Spleen (tissue), 11 donors: ENCODE measurements around the gene KCNJ2. TPM values are rescaled to one million over a fixed set of nuclear protein-coding genes. Genes with fewer than 3 reads are reported as not detected.

Experiments used
- DNase-seq: peaks from one replicate; pipeline ENCODE4 v3.0.0-alpha.2; 2020
- H3K27ac ChIP-seq, 8 donors: fragments of 200-600 bp; sonication (generic) in 7 of 8; 1 replicate in 4 of 8; 2 replicates in 4 of 8; pipeline versions ENCODE4 v1.5.0 to v1.8.0; 2016 to 2021; ENCODE audit warnings: inconsistent platforms in 4 of 8, mild to moderate bottlenecking in 4 of 8, moderate library complexity in 1 of 8
- H3K27me3 ChIP-seq, 7 donors: fragments of 200-600 bp; sonication (generic) in 6 of 7; replicated peaks in 1 of 7; 1 replicate in 4 of 7; 2 replicates in 3 of 7; pipeline versions ENCODE4 v1.5.0 to v1.8.0; 2016 to 2021; ENCODE audit warnings: inconsistent platforms in 3 of 7, mild to moderate bottlenecking in 1 of 7
- H3K36me3 ChIP-seq, 6 donors: fragments of 200-600 bp; sonication (generic) in 5 of 6; 1 replicate in 4 of 6; 2 replicates in 2 of 6; pipeline versions ENCODE4 v1.5.0 to v1.8.0; 2016 to 2021; ENCODE audit warnings: inconsistent platforms in 2 of 6
- H3K4me1 ChIP-seq, 6 donors: fragments of 200-600 bp; sonication (generic) in 5 of 6; 1 replicate in 3 of 6; 2 replicates in 3 of 6; pipeline versions ENCODE4 v1.5.0 to v1.8.0; 2016 to 2021; ENCODE audit warnings: inconsistent platforms in 3 of 6
- H3K4me3 ChIP-seq, 8 donors: fragments of 200-600 bp; sonication (generic) in 7 of 8; 1 replicate in 4 of 8; 2 replicates in 4 of 8; pipeline versions ENCODE4 v1.5.0 to v1.8.0; 2016 to 2021; ENCODE audit warnings: inconsistent platforms in 4 of 8, mild to moderate bottlenecking in 4 of 8, moderate library complexity in 2 of 8
- H3K9me3 ChIP-seq, 8 donors: fragments of 200-600 bp; sonication (generic) in 7 of 8; 1 replicate in 4 of 8; 2 replicates in 4 of 8; pipeline versions ENCODE4 v1.5.0 to v1.8.0; 2016 to 2021; ENCODE audit warnings: inconsistent platforms in 4 of 8
- POLR2A ChIP-seq, 3 donors: fragments of 450-650 bp; IDR thresholded peaks; one replicate each; pipeline ENCODE4 v1.5.1; 2017; ENCODE audit warnings: antibody characterized with exemption in 3 of 3, mild to moderate bottlenecking in 1 of 3
- POLR2AphosphoS5 ChIP-seq, 3 donors: sonication (generic); formaldehyde crosslinking; IDR thresholded peaks; one replicate each; pipeline ENCODE4 v1.5.1; 2017; ENCODE audit warnings: antibody characterized with exemption in 3 of 3
- WGBS, 5 donors: extraction: QIAGEN DNeasy Blood & Tissue Kit in 3 of 5; methylation state at CpG; one replicate each; pipeline versions ENCODE4 v1.1.5 to v1.1.7; 2013 to 2018; 5-methylcytosine and 5-hydroxymethylcytosine counted together
- intact Hi-C: fragments of 100-400 bp; cut with DNase I; formaldehyde crosslinking; loops from one replicate; pipeline ENCODE4 v1.15.0; 2023; ENCODE audit warnings: low total_unique reads
- polyA plus RNA-seq, 3 donors: library from polyadenylated mRNA; stranded (reverse); fragments of 200-250 nt; gene quantifications; one replicate each; pipeline ENCODE4 v1.2.1, GENCODE V29; 2013
- total RNA-seq, 7 donors: library from RNA; depleted of rRNA in 3 of 7; stranded (reverse); fragments of >200 nt in 3 of 7; fragmentation: NEBNext Ultra II Directional in 4 of 7; extraction: Animal tissue kit (Norgen Biotek cat#: 25700) in 4 of 7; gene quantifications; one replicate each; pipeline versions ENCODE4 v1.1.0 to v1.2.1, GENCODE V29; 2016 to 2021
- TF ChIP-seq, protein P1 (sequence below), 11 experiments: fragments of 200-600 bp in 7 of 11; fragments of 450-650 bp in 4 of 11; sonication (generic) in 4 of 11; IDR thresholded peaks in 8 of 11; conservative IDR thresholded peaks in 3 of 11; 1 replicate in 7 of 11; 2 replicates in 4 of 11; pipeline versions ENCODE4 v1.4.0 to v1.8.0; 2016 to 2021; ENCODE audit warnings: antibody characterized with exemption in 11 of 11, inconsistent platforms in 4 of 11, mild to moderate bottlenecking in 1 of 11
- donor health status: healthy with polysubstance abuse.
- donor health status: DM: no; HTN: no; CAD: no; lungs with moderate emphysema.
- donor health status: DM: no; HTN: no; CAD: no.
- donor health status: Bipolar disorder and iron deficiency.
- donor health status: healthy.
- donor health status: DM: no; HTN: no; CAD: no.
- donor health status: DM: yes; HTN: yes; CAD: no.

KCNJ2 gene
- total and polyA plus RNA-seq, 10 donors, result 0.91 to 34.1 (median 21.5) TPM

DNA sequence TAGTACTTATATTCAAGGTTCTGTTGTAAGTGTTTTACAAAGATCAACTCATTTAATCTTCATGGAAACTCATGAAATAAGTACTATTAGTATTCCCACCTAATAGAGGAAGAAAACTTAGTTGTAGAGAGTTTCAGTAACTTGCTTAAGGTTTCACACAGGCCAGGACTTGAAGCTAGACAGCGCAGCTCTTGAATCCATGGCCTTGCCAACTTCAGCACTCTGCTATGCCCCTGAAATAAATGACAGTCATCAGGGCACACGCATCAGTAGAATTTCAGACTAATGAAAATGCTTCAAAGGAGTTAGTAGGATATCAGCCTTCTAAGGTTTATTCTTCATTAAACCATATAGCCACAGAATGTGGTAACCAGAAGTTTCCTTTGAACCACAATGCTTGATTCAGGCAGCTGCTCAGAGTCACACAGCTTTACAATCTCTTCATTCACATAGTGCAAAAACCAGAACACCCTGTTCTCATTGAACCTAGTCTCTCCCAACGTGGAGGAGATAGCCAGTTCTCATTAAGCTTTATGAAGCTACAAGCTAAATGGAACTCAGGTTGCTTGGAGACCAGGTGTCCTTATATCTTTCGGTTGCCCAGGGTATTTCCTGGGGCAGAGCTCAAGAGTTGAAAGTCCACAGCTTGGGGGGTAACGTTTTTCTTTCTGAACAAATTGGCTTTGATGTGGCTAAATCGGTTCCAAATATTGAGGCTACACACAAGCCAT is 39.7 kb downstream of the KCNJ2 start:
- H3K9me3 ChIP-seq, result peaks cover 0 to 8% (median 0%) of the 10 kb centered on the region in 8 donors
- H3K4me1 ChIP-seq, result peaks cover 0 to 17% (median 0%) of the 10 kb centered on the region in 6 donors
- TF ChIP-seq POLR2A (IDR thresholded peaks at IDR 0.05) (no peak), POLR2AphosphoS5 (IDR thresholded peaks at IDR 0.05) (no peak)
- TF ChIP-seq, protein P1, sequence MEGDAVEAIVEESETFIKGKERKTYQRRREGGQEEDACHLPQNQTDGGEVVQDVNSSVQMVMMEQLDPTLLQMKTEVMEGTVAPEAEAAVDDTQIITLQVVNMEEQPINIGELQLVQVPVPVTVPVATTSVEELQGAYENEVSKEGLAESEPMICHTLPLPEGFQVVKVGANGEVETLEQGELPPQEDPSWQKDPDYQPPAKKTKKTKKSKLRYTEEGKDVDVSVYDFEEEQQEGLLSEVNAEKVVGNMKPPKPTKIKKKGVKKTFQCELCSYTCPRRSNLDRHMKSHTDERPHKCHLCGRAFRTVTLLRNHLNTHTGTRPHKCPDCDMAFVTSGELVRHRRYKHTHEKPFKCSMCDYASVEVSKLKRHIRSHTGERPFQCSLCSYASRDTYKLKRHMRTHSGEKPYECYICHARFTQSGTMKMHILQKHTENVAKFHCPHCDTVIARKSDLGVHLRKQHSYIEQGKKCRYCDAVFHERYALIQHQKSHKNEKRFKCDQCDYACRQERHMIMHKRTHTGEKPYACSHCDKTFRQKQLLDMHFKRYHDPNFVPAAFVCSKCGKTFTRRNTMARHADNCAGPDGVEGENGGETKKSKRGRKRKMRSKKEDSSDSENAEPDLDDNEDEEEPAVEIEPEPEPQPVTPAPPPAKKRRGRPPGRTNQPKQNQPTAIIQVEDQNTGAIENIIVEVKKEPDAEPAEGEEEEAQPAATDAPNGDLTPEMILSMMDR (IDR thresholded peaks at IDR 0.05 in 8 of 11, conservative IDR thresholded peaks at IDR 0.05 in 3 of 11), result no peak
- WGBS, 5 donors, result 69 to 80% (median 75%) methylated on average over 6 of the region's 6 CpGs
- intact Hi-C loops, result no loop called here
- H3K27me3 ChIP-seq, result no peaks in the 10 kb centered on the region
- H3K27ac ChIP-seq, result no peak overlapping the region
- no peak for DNase-seq
- H3K36me3 ChIP-seq, result no peaks in the 10 kb centered on the region
- no peak overlapping the region for H3K4me3 ChIP-seq

DNA sequence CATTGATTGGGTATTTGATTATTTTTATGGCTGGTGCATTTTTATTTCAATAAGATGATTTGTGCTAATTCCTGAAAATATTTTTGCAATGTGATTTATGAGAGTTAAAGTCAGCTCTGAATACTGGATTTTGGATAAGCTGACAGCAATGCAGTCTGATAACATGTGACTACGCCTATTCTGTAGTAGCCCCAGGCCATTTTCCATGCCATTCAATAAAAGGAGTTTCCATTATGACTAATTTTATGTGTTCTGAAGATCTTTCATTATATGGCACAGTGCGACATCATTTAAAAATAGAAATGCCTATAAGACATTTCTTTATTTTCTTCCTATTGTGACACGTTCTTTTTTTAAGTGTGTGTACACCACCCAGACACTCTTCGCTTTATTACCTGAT is 46.3 kb downstream of the KCNJ2 start:
- TF ChIP-seq, protein P1 (IDR thresholded peaks at IDR 0.05 in 8 of 11, conservative IDR thresholded peaks at IDR 0.05 in 3 of 11), result no peak
- TF ChIP-seq POLR2A (IDR thresholded peaks at IDR 0.05) (no peak), POLR2AphosphoS5 (IDR thresholded peaks at IDR 0.05) (no peak)
- 80 to 91% (median 90%) methylated on average over 4 of the region's 4 CpGs for WGBS, 5 donors
- Histone ChIP-seq H3K36me3 (no peaks in the 10 kb centered on the region), H3K27ac (no peak overlapping the region), H3K4me1 (no peaks in the 10 kb centered on the region), H3K27me3 (no peaks in the 10 kb centered on the region), H3K4me3 (no peak overlapping the region), H3K9me3 (peaks cover 0 to 10% (median 0%) of the 10 kb centered on the region in 8 donors)
- no peak for DNase-seq
- intact Hi-C loops, result no loop called here

DNA sequence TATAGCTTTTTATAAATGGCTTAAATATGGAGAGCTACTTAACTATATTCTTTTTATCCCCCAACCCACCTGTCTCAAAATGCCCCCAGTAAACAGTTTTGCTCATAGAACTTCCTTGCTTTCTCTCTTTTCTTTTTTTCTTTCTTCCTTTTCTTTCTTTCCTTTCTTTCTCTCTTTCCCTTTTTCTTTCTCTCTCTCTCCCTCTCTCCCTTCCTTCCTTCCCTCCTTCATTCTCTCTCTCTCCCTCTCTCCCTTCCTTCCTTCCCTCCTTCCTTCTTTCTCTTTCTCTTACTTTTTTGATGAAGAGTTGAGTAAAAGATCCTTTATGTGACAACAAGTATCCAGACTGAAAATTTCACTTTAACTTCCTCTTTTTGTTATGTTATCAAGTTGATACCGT is 48.2 kb downstream of the KCNJ2 start:
- 17 to 35% (median 27%) methylated on average over 1 of the region's 1 CpG for WGBS, 5 donors
- intact Hi-C loops, result no loop called here
- Histone ChIP-seq H3K27ac (no peak overlapping the region), H3K4me3 (no peak overlapping the region), H3K27me3 (no peaks in the 10 kb centered on the region), H3K4me1 (no peaks in the 10 kb centered on the region), H3K9me3 (peaks cover 0 to 10% (median 0%) of the 10 kb centered on the region in 8 donors), H3K36me3 (no peaks in the 10 kb centered on the region)
- no peak for TF ChIP-seq POLR2AphosphoS5 (IDR thresholded peaks at IDR 0.05)
- no peak for TF ChIP-seq POLR2A (IDR thresholded peaks at IDR 0.05)
- TF ChIP-seq, protein P1 (IDR thresholded peaks at IDR 0.05 in 8 of 11, conservative IDR thresholded peaks at IDR 0.05 in 3 of 11), result no peak
- DNase-seq, result no peak

DNA sequence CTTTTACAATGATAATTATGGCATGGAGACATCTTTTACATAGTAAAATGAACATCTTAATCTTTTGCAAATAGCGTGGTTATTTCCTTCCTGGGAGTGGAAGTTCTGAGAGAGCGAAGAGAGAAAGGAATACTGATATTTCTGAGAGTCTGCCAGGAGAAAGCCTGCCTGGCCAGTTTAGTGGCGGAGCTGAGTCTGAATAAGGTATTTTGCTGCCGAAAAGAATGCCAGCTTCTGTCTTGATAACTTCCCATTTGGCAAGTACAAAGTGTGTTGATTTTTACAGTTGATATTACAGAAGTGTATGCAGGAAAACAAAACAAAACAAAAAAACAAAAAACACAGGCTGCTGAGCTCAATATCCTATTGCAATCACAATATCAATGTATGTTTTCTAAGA is 55.9 kb downstream of the KCNJ2 start:
- H3K27ac ChIP-seq, result no peak overlapping the region
- H3K9me3 ChIP-seq, result no peaks in the 10 kb centered on the region
- intact Hi-C loops, result no loop called here
- TF ChIP-seq POLR2A (IDR thresholded peaks at IDR 0.05), result no peak
- H3K4me3 ChIP-seq, result no peak overlapping the region
- H3K36me3 ChIP-seq, result no peaks in the 10 kb centered on the region
- no peak for DNase-seq
- WGBS, 5 donors, result 69 to 91% (median 73%) methylated on average over 4 of the region's 4 CpGs
- H3K27me3 ChIP-seq, result no peaks in the 10 kb centered on the region
- no peaks in the 10 kb centered on the region for H3K4me1 ChIP-seq

Other genes with a start within 250 kb of the KCNJ2 start
- gene KCNJ16, start 94.3 kb upstream of the KCNJ2 start, total RNA-seq, result 1 to 10 TPM in 3 of 7 donors, under 1 TPM in 4; 0.27 to 2.1 (median 0.95) TPM
- gene KCNJ16, start 94.3 kb upstream of the KCNJ2 start, polyA plus RNA-seq, result 1 to 10 TPM in 1 of 3 donors, under 1 TPM in 2; 0.12 to 2.2 (median 0.46) TPM